Natural killer cell (primary cell): ENCODE results near the gene SPRY1. TPM values are rescaled to one million over a fixed set of nuclear protein-coding genes. Genes with fewer than 3 reads are reported as not detected.

Experiments
- ATAC-seq, 3 donors: fragments of 150-1000 bp in 2 of 3; fragments of 200-7000 bp in 1 of 3; cut with Tn5 transposase; 1 replicate in 1 of 3; 2 replicates in 2 of 3; pipeline ENCODE4 v1.10.0; 2021; ENCODE audit warnings: mild to moderate bottlenecking in 2 of 3, moderate library complexity in 2 of 3
- DNase-seq, 2 donors: peaks; one replicate each; pipeline versions ENCODE4 v3.0.0 to v3.0.0-alpha.2; 2013 to 2021; ENCODE audit warnings: mixed read lengths in 1 of 2
- H3K27ac ChIP-seq: one replicate; pipeline ENCODE4 v1.5.1; 2013; ENCODE audit warnings: mild to moderate bottlenecking, low read length
- H3K27me3 ChIP-seq: one replicate; pipeline ENCODE4 v1.6.1; 2013; ENCODE audit warnings: low read length; ENCODE audit not compliant: control insufficient read depth, insufficient read depth
- H3K36me3 ChIP-seq: one replicate; pipeline ENCODE4 v1.6.1; 2013; ENCODE audit warnings: low read length; ENCODE audit not compliant: control insufficient read depth, insufficient read depth
- H3K4me1 ChIP-seq: one replicate; pipeline ENCODE4 v1.6.1; 2013; ENCODE audit warnings: low read length; ENCODE audit not compliant: control insufficient read depth, insufficient read depth
- H3K4me3 ChIP-seq: one replicate; pipeline ENCODE4 v1.5.1; 2013; ENCODE audit warnings: low read length
- H3K9me3 ChIP-seq: one replicate; pipeline ENCODE4 v1.6.1; 2013; ENCODE audit warnings: low read length; ENCODE audit not compliant: control insufficient read depth, insufficient read depth
- H3K27ac Mint-ChIP-seq, 2 donors: one replicate each; pipeline ENCODE4 v1.8.0; 2022; ENCODE audit warnings: mild to moderate bottlenecking in 2 of 2, mixed read lengths in 2 of 2, moderate library complexity in 1 of 2
- H3K27me3 Mint-ChIP-seq, 2 donors: one replicate each; pipeline ENCODE4 v1.8.0; 2022; ENCODE audit warnings: low read depth in 2 of 2, mixed read lengths in 2 of 2
- H3K36me3 Mint-ChIP-seq: one replicate; pipeline ENCODE4 v1.8.0; 2022; ENCODE audit warnings: mixed read lengths
- H3K4me1 Mint-ChIP-seq, 2 donors: one replicate each; pipeline ENCODE4 v1.8.0; 2022; ENCODE audit warnings: mixed read lengths in 2 of 2
- H3K4me3 Mint-ChIP-seq: one replicate; pipeline ENCODE4 v1.8.0; 2022; ENCODE audit warnings: mild to moderate bottlenecking, moderate library complexity, mixed read lengths
- H3K9me3 Mint-ChIP-seq, 2 donors: one replicate each; pipeline ENCODE4 v1.8.0; 2022; ENCODE audit warnings: mixed read lengths in 2 of 2
- WGBS: methylation state at CpG from one replicate; pipeline ENCODE4 v1.1.7; 2013; ENCODE audit warnings: missing lambda C conversion rate; ENCODE audit not compliant: insufficient coverage; 5-methylcytosine and 5-hydroxymethylcytosine counted together
- intact Hi-C: fragments of 100-400 bp; cut with micrococcal nuclease; formaldehyde crosslinking; loops from one replicate; pipeline ENCODE4 v1.14.2; 2022
- total RNA-seq, 4 donors: library from RNA; stranded (reverse); fragments of 120-200 nt in 1 of 4; gene quantifications; one replicate each; pipeline versions ENCODE4 v1.2.3 to v1.2.4, GENCODE V29; 2013 to 2022
- TF ChIP-seq, protein P1 (sequence below): fragments of 200-600 bp; IDR thresholded peaks from one replicate; pipeline ENCODE4 v1.8.0; 2022; ENCODE audit warnings: antibody characterized with exemption

The SPRY1 gene
- total RNA-seq, 3 donors from 2014 or later (not counting 1 experiment from before 2014, with no cell fraction given) = 8.7 to 9.8 (median 9.5) TPM

DNA sequence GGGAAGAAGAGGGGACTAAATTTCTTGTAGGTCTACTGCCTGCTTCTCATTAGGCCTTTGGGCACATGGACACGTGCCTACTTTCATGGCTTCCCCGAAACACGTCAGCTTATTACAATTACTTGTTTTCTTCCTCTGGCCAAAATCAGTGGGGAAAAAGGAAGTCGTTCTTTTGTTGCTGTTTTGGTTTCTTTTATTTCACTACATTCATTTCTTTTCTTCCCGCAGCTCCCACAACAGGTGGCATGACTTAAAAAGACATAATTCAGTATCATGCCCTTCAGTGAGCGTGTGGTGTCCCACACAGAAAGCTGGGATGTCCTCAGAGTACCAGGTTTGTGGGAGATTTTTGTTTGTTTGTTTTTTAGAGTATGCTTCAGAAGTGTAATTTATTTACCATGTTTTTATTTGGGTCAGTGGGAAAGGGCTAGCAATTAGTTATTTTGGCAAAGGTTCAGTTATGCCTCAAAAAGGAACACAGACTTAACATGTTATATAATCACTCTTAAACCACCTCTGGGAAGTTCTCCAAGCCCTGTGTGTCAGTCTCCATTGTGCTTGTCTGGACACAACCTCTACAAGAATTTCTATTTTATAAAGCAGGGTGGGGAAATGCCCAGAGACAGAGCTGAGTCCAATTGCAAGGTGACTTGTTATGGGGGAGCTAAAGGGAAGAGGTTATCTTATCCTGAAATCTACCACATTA, 44.2 kb upstream of the SPRY1 start:
- no peak overlapping the region for H3K27ac Mint-ChIP-seq
- peaks cover 10 to 11% of the 10 kb centered on the region in 2 donors for H3K4me1 Mint-ChIP-seq
- H3K9me3 Mint-ChIP-seq = no peaks in the 10 kb centered on the region
- TF ChIP-seq, protein P1, sequence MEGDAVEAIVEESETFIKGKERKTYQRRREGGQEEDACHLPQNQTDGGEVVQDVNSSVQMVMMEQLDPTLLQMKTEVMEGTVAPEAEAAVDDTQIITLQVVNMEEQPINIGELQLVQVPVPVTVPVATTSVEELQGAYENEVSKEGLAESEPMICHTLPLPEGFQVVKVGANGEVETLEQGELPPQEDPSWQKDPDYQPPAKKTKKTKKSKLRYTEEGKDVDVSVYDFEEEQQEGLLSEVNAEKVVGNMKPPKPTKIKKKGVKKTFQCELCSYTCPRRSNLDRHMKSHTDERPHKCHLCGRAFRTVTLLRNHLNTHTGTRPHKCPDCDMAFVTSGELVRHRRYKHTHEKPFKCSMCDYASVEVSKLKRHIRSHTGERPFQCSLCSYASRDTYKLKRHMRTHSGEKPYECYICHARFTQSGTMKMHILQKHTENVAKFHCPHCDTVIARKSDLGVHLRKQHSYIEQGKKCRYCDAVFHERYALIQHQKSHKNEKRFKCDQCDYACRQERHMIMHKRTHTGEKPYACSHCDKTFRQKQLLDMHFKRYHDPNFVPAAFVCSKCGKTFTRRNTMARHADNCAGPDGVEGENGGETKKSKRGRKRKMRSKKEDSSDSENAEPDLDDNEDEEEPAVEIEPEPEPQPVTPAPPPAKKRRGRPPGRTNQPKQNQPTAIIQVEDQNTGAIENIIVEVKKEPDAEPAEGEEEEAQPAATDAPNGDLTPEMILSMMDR = no peak
- H3K4me3 Mint-ChIP-seq = no peak overlapping the region
- Histone ChIP-seq H3K27me3 (no peaks in the 10 kb centered on the region), H3K4me3 (no peak overlapping the region), H3K27ac (no peak overlapping the region), H3K36me3 (no peaks in the 10 kb centered on the region), H3K4me1 (no peaks in the 10 kb centered on the region), H3K9me3 (no peaks in the 10 kb centered on the region)
- 100% methylated on average over 1 of the region's 6 CpGs for WGBS
- peaks cover 0 to 2% of the 10 kb centered on the region in 2 donors for H3K27me3 Mint-ChIP-seq
- ATAC-seq (no peak), DNase-seq (no peak)
- H3K36me3 Mint-ChIP-seq = no peaks in the 10 kb centered on the region
- intact Hi-C loops = no loop called here

DNA sequence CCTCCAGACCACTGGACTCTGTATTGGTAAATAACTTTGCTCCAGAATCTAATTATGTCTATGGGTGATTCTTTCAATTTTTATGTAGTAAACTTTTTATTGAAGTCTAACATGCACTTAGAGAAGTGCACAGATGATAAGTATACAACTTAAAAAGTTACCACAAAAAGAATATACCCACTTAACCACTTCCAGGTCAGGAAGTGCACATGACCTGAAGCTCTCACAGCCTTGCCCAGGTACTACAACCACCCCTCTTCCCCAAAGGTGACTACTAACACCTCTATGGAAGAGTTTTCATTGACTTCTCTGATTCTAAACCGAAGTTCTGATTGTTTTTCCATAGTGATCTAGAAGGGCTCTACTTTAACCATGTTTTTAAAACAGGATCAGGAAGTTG, 43.6 kb upstream of the SPRY1 start:
- Histone ChIP-seq H3K4me3 (no peak overlapping the region), H3K27me3 (no peaks in the 10 kb centered on the region), H3K36me3 (no peaks in the 10 kb centered on the region), H3K4me1 (no peaks in the 10 kb centered on the region), H3K9me3 (no peaks in the 10 kb centered on the region), H3K27ac (no peak overlapping the region)
- Mint-ChIP-seq H3K27ac (no peak overlapping the region), H3K9me3 (no peaks in the 10 kb centered on the region), H3K4me1 (peaks cover 10 to 11% of the 10 kb centered on the region in 2 donors), H3K4me3 (no peak overlapping the region), H3K27me3 (peaks cover 0 to 3% of the 10 kb centered on the region in 2 donors), H3K36me3 (no peaks in the 10 kb centered on the region)
- ATAC-seq (no peak), DNase-seq (no peak)
- TF ChIP-seq, protein P1 = no peak
- intact Hi-C loops = no loop called here
- whole genome bisulfite sequencing = 64% methylated on average over 1 of the region's 1 CpG

DNA sequence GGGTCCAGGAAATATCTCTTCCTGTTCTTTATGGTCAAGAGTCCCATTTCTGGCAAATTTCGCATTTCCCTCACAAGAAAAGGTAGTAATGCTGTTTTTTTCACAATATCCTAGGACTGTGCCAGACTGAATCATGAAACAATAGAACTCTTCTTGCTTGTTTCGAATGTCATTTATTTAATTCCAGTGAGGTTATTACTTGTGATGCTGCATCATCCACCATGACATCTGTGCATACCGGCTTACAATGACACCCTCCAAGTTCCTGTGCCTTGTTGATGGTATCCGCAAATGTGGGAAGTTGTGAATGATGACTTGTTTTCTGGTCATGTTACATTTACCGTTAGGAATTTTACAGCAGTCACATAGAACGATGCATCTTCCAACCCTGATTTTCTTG, 42.9 kb upstream of the SPRY1 start:
- TF ChIP-seq, protein P1 = no peak
- Mint-ChIP-seq H3K4me3 (no peak overlapping the region), H3K4me1 (peaks cover 10 to 11% of the 10 kb centered on the region in 2 donors), H3K27me3 (peaks cover 0 to 3% of the 10 kb centered on the region in 2 donors), H3K36me3 (no peaks in the 10 kb centered on the region), H3K27ac (no peak overlapping the region), H3K9me3 (no peaks in the 10 kb centered on the region)
- H3K27me3 ChIP-seq = no peaks in the 10 kb centered on the region
- no peaks in the 10 kb centered on the region for H3K9me3 ChIP-seq
- no peak overlapping the region for H3K4me3 ChIP-seq
- no peaks in the 10 kb centered on the region for H3K4me1 ChIP-seq
- no peaks in the 10 kb centered on the region for H3K36me3 ChIP-seq
- ATAC-seq = no peak
- no peak for DNase-seq
- intact Hi-C loops = no loop called here
- 92% methylated on average over 5 of the region's 6 CpGs for WGBS
- no peak overlapping the region for H3K27ac ChIP-seq

DNA sequence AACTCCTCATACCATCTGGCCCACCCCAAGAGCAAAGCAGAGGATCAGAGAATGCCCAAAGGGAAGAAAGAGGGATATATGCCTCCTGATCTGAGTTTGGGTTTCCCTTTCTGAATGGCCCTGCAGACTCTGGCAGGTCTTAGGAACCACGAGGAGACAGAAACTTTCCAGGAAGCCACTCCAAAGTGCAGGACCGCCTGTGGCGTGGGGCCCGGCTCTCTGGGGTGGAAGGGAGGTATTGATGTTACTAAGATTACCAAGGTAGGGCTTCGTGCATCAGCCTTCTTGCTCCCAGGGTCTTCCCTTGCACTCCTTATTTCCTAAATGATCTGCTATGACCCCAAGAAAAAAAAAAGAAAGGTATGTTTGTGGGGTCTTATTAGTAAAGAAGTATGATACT, 41.9 kb upstream of the SPRY1 start:
- DNase-seq (no peak), ATAC-seq (no peak)
- H3K4me1 ChIP-seq = no peaks in the 10 kb centered on the region
- H3K27me3 ChIP-seq = no peaks in the 10 kb centered on the region
- intact Hi-C loops = no loop called here
- H3K36me3 Mint-ChIP-seq = no peaks in the 10 kb centered on the region
- H3K27ac Mint-ChIP-seq = no peak overlapping the region
- H3K27me3 Mint-ChIP-seq = peaks cover 0 to 3% of the 10 kb centered on the region in 2 donors
- no peaks in the 10 kb centered on the region for H3K9me3 Mint-ChIP-seq
- H3K4me3 Mint-ChIP-seq = no peak overlapping the region
- no peak overlapping the region for H3K4me3 ChIP-seq
- no peak overlapping the region for H3K27ac ChIP-seq
- H3K4me1 Mint-ChIP-seq = peaks cover 10 to 17% of the 10 kb centered on the region in 2 donors
- no peaks in the 10 kb centered on the region for H3K36me3 ChIP-seq
- 90% methylated on average over 2 of the region's 5 CpGs for WGBS
- no peaks in the 10 kb centered on the region for H3K9me3 ChIP-seq
- TF ChIP-seq, protein P1 = no peak
